NB4 (cell line): ENCODE results near the gene IL2RA.

Experiments
- CTCF ChIP-seq: IDR thresholded peaks from one replicate; pipeline ENCODE4 v1.5.1; 2012; ENCODE audit warnings: low read depth, low read length
- MAX ChIP-seq: IDR thresholded peaks from 2 replicates; pipeline ENCODE4 v1.6.1; 2011; ENCODE audit warnings: low read depth, low read length
- MYC ChIP-seq: IDR thresholded peaks from 2 replicates; pipeline ENCODE4 v1.6.1; 2011; ENCODE audit warnings: low read depth, low read length
- POLR2A ChIP-seq: IDR thresholded peaks from 2 replicates; pipeline ENCODE4 v1.6.1; 2011; ENCODE audit warnings: mild to moderate bottlenecking; ENCODE audit not compliant: insufficient read length; ENCODE audit errors: extremely low read depth

DNA sequence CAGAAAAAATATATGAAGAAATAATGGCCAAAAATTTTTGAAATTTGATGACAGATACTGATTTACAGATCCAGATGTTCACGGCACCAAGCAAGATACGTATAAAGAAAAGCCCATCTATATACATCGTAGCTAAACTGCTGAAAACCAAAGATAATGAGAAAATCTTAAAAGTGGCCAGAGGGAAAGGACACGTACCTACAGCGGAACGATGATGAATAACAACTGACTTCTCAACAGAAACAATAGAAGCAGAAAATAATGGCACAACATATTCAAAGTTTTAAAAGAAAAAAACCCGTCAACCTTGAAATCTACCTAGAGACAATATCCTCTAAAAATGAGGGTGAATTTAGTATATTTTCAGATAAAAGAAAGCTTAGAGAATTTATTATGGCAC lies 31.9 kb downstream of the IL2RA start:
- TF ChIP-seq CTCF, result no peak
- TF ChIP-seq MAX, result no peak
- no peak for TF ChIP-seq POLR2A
- no peak for TF ChIP-seq MYC
